AG09309 (cell line): Measurements from ENCODE around the gene ZNF148.
"Not testable (repeated sequence)": the region's sequence is repeated elsewhere in the genome, so short reads cannot be mapped to it uniquely, and the experiment has no call there.

Experiments
- DNase-seq: peaks from one replicate; pipeline ENCODE4 v3.0.0-alpha.2; 2010; ENCODE audit warnings: low read depth
- H3K4me3 ChIP-seq: 2 replicates; pipeline ENCODE4 v1.5.1; 2011; ENCODE audit warnings: mild to moderate bottlenecking, low read depth, low read length, moderate library complexity; ENCODE audit not compliant: control insufficient read depth
- CTCF ChIP-seq: IDR thresholded peaks from 2 replicates; pipeline ENCODE4 v1.5.1; 2011; ENCODE audit warnings: mild to moderate bottlenecking, low read depth, low read length, inconsistent platforms; ENCODE audit not compliant: insufficient read depth, control insufficient read depth; ENCODE audit errors: missing control alignments

ZNF148 gene

DNA sequence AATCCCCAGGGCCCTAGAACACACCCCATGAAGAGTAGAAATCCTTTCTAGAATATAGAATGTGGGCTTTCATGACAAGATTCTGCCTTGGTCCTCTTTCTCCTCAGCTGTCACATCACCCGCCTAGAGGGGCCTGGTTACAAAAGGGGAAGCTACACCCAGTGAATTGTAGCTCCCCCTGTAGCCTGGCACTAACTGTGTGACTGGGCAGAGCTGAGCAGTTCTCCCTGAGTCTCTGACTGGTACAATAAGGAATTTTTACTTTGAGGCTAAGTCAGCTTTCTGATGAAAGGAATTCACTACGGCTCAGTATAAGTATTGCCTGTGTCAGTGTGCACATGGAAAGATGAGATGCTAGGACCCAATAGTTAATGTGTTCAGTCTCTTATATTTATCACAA lies 28.7 kb upstream of the ZNF148 start:
- DNase-seq, result no peak
- peak; percentile 37 for TF ChIP-seq CTCF
- no peak overlapping the region for H3K4me3 ChIP-seq

GRCh38 chr3:125402639-125403038 lies 27.5 kb upstream of the ZNF148 start:
- TF ChIP-seq CTCF, result no peak
- H3K4me3 ChIP-seq, result no peak overlapping the region
- DNase-seq, result no peak

DNA sequence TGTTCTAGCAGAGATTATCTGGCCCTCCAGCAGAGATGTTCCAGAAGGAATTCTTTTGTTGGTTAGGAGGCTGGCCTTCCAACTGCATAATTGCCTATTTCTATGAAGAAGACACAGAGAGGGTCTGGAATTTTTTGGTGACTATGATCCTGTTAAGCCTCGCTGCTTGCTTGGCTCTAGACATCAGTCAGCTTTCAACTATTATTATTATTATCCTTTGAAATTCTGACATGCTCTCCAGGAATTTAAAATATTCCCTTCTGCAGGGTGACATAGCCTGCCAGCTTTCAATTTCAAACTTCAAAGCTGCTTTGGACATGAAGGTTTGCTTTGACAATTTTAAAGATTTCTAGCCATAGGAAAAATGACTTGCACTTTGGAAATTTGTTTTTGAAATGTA lies 26.3 kb upstream of the ZNF148 start:
- TF ChIP-seq CTCF, result no peak
- H3K4me3 ChIP-seq, result no peak overlapping the region
- no peak for DNase-seq

- no peak overlapping the region for H3K4me3 ChIP-seq
- no peak for DNase-seq
- TF ChIP-seq CTCF, result no peak
These were observed 23.8 kb upstream of the ZNF148 start for GRCh38 chr3:125398952-125399351.

GRCh38 chr3:125395091-125395490 lies 20.0 kb upstream of the ZNF148 start:
- no peak overlapping the region for H3K4me3 ChIP-seq
- no peak for DNase-seq
- no peak for TF ChIP-seq CTCF

DNA sequence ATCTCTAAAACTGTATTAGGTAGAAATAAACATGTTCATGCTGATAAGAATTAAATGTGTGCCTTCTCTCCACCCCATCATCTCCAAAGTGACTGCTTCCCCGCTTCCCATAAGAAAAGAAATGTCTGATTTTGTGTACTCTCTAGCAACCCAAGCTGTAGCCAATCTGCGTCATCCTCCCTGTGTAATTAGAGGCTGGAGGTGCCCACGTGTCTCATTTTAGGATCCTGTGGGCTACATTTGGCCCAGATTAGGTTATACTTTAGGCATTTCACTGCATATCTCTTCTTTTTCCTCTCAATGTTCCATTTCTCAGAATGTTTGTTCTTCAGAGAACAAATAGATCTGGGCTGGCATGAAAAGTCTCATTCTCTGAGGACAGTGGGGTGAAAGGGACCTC lies 19.3 kb upstream of the ZNF148 start:
- H3K4me3 ChIP-seq, result no peak overlapping the region
- TF ChIP-seq CTCF, result no peak
- no peak for DNase-seq

DNA sequence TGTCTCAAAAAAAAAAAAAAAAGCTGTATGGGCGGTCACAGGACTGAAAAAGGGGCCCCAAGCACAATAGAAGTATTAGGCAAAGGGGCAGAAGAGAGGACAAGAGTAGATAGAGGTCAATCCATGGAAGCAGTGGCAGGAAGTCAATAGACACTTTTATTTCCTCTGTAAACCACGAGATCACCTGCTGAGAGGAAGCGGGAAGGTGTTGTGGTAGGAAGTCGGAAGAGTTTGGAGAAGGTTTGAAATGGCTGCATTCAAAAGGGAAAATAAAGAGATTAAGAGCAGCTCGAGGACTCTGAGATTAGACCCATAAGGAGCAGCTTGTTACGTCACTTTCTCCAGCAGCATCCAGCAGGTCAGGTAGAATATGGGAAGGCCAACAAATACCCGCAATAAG lies 14.2 kb upstream of the ZNF148 start:
- TF ChIP-seq CTCF, result no peak
- no peak overlapping the region for H3K4me3 ChIP-seq
- DNase-seq, result no peak

DNA sequence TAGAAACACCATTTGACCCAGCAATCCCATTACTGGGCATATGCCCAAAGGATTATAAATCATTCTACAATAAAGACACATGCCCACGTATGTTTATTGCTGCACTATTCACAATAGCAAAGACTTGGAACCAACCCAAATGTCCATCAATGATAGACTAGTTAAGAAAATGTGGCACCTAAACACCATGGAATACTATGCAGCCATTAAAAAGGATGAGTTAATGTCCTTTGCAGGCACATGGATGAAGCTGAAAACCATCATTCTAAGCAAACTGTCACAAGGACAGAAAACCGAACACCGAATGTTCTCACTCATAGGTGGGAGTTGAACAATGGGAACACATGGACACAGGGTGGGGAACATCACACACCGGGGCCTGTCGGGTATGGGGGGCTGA lies 13.2 kb upstream of the ZNF148 start:
- not testable (repeated sequence) for DNase-seq, H3K4me3 ChIP-seq
